8988T (cell line): ENCODE results near the gene EAF2.

Experiments used
- DNase-seq: peaks from one replicate; pipeline ENCODE4 v3.0.0; 2011

The EAF2 gene

GRCh38 chr3:121863801-121864200 is 28.8 kb downstream of the EAF2 start:
- DNase-seq = no peak

- DNase-seq = no peak
These were observed 34.7 kb downstream of the EAF2 start for GRCh38 chr3:121869736-121870135.

- no peak for DNase-seq
These were observed 35.7 kb downstream of the EAF2 start for GRCh38 chr3:121870717-121871116.

DNA sequence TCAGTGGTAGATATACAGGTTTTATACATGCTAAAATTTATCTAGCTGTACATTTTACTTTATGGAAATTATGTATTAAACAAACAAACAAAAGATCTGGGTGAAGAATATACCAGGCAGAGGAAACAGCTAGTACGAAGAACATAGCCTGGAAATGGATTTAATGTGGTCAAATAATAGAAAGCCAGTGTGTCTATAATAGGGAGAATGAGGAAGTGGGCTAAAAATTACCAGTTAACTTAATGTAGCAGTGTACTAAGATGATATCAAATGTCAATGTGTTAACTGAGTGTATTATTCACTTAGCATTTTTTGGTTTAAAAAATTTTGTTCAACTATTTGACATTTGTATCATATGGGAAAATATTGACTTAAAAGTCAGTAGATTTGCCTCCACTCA is 36.4 kb downstream of the EAF2 start:
- DNase-seq = no peak

DNA sequence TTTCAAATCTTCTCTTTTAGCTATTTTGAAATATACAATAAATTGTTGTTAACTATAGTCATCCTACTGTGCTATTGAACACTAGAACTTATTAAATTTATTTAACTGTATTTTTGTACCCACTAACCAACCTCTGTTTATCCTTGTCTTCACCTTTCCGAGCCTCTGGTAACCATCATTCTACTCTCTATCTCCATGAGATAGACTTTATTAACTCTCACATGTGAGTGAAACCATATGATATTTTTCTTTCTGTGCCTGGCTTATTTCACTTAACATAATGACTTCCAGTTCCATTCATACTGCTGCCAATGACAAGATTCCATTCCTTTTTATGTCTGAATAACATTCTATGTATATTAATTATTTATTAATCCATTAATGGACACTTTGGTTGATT is 43.4 kb downstream of the EAF2 start:
- no peak for DNase-seq

DNA sequence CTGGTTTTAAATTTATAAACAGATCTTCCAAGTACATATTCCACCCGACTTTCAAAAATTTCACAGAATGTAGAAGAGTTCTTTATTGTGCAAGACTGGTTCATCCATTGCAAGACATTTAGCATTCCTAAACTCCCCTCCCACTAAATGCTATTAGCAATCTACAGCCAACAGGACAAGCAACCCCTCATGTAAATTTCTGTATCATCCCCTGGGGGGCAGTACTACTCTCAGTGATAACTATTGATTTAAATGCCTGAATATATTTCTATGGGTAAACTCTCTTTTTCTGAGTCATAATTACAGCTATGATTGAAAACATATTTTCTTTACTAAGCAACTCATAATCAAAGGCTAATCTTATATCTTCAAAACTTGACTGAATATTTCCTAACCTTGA is 48.5 kb downstream of the EAF2 start:
- peak; percentile 23 for DNase-seq

DNA sequence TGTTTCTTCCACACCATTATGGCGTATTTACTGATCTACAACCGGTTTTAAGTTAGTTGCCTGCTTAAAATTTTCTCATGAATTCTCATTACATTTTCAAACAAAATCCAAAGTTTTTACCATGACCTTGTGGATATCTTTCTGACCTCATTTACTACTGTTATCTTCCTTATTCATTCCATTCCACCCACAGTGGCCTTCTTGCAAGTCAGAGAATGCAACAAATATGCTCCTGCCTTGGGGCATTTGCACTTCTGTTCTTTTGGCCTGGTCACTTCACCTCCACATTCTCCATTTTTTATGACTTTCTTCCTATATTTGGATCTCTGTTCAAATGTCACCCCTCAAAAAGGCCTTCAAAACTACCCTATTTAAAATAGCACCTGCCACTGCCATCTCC is 50.4 kb downstream of the EAF2 start:
- DNase-seq = no peak

GRCh38 chr3:121894301-121894990 is 59.4 kb downstream of the EAF2 start, which contains the start of gene SLC15A2:
Gene SLC15A2, plus strand, starts transcription at chr3:121894401. Its CDS starts 76 bp downstream, at chr3:121894477.
- DNase-seq = no peak

DNA sequence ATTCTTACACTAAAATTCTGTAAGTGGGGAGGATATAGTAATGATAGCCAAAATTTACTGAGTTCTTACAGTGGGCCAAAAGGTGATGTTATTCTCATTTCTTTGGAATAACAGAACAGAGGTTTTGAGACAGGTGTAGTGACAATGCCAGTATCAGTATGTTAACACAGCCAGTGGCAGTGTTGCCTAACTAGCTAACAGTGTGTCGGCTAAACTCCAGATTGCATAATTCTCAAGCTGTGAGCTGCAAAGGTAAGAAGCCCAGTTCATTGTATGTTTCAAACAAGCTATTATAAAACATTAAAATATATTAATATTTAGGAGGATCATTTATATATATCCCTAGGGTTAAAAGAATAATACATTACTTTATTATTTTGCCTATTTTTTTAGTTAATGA is 60.1 kb downstream of the EAF2 start:
- no peak for DNase-seq

- DNase-seq = no peak
These were observed 60.7 kb downstream of the EAF2 start for GRCh38 chr3:121895736-121896135.

- DNase-seq = no peak
These were observed 61.8 kb downstream of the EAF2 start for GRCh38 chr3:121896823-121897222.

GRCh38 chr3:121897296-121897695 is 62.3 kb downstream of the EAF2 start:
- no peak for DNase-seq

GRCh38 chr3:121913305-121913990 is 78.4 kb downstream of the EAF2 start:
- DNase-seq = no peak

GRCh38 chr3:121914081-121914998 is 79.3 kb downstream of the EAF2 start:
- DNase-seq = no peak

DNA sequence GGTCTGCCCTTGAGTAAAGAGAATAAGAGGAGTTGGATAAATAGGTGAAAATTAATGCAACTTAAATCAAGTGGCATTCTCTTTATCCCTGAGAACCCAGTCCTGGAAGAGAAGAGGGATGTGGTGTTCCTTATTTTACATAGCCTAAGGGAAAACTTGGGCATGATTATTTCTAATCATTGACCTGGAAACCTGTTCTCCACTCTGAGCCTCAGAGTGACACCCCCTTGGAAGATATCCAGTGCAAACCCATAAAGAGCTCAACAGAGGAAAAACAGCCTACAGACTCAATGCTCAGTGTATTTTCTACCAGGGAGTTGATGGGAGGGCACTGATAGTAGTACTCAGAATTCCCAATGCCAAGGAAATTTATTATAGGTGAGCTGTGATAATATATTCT is 81.2 kb downstream of the EAF2 start:
- DNase-seq = no peak

- no peak for DNase-seq
These were observed 83.9 kb downstream of the EAF2 start for GRCh38 chr3:121918779-121919483.

GRCh38 chr3:121924734-121925133 is 89.7 kb downstream of the EAF2 start:
- DNase-seq = no peak

GRCh38 chr3:121926380-121926779 is 91.4 kb downstream of the EAF2 start:
- no peak for DNase-seq
